Measurements from ENCODE around the gene DENND1A.

The DENND1A gene

GRCh38 chr9:123377211-123377971 lies 552.5 kb downstream of the DENND1A start:
- no peak for DNase-seq

- no peak for DNase-seq
Measured at GRCh38 chr9:123376218-123377071, 553.5 kb downstream of the DENND1A start.

- DNase-seq, result no peak
Measured at GRCh38 chr9:123375469-123376132, 554.3 kb downstream of the DENND1A start.

GRCh38 chr9:123373946-123374345 lies 556.0 kb downstream of the DENND1A start:
- DNase-seq, result no peak

GRCh38 chr9:123373447-123373923 lies 556.4 kb downstream of the DENND1A start:
- DNase-seq, result no peak

- no peak for DNase-seq
Measured at GRCh38 chr9:123372766-123373446, 557.0 kb downstream of the DENND1A start.

- DNase-seq, result no peak
Measured at GRCh38 chr9:123371805-123372590, 557.9 kb downstream of the DENND1A start.

GRCh38 chr9:123371228-123371584 lies 558.7 kb downstream of the DENND1A start:
- DNase-seq, result no peak

GRCh38 chr9:123370526-123371227 lies 559.2 kb downstream of the DENND1A start:
- no peak for DNase-seq

- no peak for DNase-seq
Measured at GRCh38 chr9:123370108-123370507, 559.8 kb downstream of the DENND1A start.

GRCh38 chr9:123369296-123369695 lies 560.6 kb downstream of the DENND1A start:
- DNase-seq, result no peak

- no peak for DNase-seq
Measured at GRCh38 chr9:123368536-123369153, 561.3 kb downstream of the DENND1A start.

GRCh38 chr9:123368023-123368422 lies 561.9 kb downstream of the DENND1A start:
- DNase-seq, result no peak

GRCh38 chr9:123365881-123366528 lies 563.9 kb downstream of the DENND1A start:
- no peak for DNase-seq

- no peak for DNase-seq
Measured at GRCh38 chr9:123365287-123365880, 564.5 kb downstream of the DENND1A start.

- DNase-seq, result no peak
Measured at GRCh38 chr9:123364241-123364824, 565.6 kb downstream of the DENND1A start.

- DNase-seq, result no peak
Measured at GRCh38 chr9:123362856-123363255, 567.1 kb downstream of the DENND1A start.

- DNase-seq, result no peak
Measured at GRCh38 chr9:123361731-123362510, 568.0 kb downstream of the DENND1A start.

Data from NCI-H1105 treated with DMSO at 0.1 percent for 48 hours (cell line).